Measurements from ENCODE around the gene STAT5A.
A peak's percentile ranks its signal among the peaks of the same experiment; 100 is the strongest.

The STAT5A gene

DNA sequence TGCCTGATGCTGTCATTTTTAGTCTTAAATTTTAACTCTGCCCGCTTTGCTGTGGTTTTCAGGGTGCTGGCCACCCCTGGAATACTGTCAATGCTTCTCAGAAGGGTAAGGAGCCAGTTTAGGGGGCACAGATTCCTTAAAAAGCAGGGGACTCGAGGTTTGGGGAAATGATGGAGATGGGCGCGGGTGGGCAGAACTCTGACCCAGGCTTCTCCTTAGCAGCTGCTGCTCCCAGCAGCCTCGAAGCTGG lies 23.7 kb downstream of the STAT5A start:
- DNase-seq (ENCODE audit: low spot score): no peak
- TF ChIP-seq, protein P1, sequence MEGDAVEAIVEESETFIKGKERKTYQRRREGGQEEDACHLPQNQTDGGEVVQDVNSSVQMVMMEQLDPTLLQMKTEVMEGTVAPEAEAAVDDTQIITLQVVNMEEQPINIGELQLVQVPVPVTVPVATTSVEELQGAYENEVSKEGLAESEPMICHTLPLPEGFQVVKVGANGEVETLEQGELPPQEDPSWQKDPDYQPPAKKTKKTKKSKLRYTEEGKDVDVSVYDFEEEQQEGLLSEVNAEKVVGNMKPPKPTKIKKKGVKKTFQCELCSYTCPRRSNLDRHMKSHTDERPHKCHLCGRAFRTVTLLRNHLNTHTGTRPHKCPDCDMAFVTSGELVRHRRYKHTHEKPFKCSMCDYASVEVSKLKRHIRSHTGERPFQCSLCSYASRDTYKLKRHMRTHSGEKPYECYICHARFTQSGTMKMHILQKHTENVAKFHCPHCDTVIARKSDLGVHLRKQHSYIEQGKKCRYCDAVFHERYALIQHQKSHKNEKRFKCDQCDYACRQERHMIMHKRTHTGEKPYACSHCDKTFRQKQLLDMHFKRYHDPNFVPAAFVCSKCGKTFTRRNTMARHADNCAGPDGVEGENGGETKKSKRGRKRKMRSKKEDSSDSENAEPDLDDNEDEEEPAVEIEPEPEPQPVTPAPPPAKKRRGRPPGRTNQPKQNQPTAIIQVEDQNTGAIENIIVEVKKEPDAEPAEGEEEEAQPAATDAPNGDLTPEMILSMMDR (IDR thresholded peaks at IDR 0.05; ENCODE audit: extremely low read depth, missing control alignments): no peak

DNA sequence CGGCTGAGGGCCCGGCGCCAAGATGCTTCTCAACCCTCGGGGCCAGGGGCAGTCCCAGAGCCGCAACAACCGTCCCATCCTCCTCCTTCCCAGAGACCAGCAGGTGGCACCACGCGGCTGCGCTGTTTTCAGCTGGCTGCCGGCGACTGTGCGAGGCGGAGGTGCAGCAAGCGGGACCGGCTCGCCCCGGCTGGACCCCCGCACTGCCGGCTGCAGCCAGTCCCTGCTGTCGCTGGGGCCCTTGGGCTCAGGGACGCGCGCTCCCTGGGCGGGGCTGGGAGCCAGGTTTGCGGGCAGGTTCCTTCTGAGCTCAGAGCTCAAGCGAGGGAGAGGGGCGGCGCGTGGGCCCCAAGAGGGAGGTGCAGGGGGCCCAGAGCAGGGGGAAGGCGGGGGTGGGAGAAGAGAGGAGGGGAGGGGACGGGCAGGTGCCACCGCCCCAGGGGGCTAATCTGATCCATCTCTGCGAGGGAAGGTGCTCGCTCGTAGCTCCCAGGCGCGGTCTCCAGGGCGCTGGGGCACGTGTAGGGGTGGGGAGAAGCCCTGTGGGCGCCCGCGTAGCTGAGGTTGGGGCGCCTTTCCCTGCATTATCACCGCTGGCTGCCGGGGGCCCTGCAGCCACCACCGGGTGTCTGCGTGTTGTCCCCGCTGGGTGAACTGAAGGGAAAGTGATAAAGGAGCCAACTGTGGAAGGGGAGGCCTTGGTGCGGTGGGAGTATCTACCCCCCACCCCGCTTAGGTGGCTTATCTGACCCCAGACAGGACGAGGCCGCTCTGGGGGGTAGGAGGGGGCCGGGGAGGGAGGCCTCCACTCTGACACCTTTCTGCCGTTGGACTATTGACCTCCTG lies 24.2 kb downstream of the STAT5A start:
- TF ChIP-seq, protein P1 (IDR thresholded peaks at IDR 0.05; ENCODE audit: extremely low read depth, missing control alignments): peak; percentile 72
- DNase-seq (ENCODE audit: low spot score): peak; percentile 84

DNA sequence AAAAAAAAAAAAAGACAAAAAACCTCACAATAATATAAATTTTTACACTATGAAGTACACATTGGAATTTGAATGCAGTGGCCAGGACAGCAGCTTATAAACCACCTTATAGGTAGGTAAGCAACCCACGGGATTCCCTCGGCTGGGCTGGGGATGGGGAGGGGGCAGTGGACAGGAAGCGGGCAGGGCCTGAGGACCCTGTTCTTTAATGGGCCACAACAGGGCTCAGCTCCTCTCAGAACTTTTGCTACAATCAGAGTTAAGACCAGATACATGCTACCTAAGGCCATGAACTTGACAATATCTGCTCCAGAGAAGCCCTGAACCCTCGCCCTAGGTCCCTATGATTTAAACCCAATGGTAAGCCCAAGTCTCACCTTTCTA lies 25.1 kb downstream of the STAT5A start:
- DNase-seq (ENCODE audit: low spot score): no peak
- TF ChIP-seq, protein P1 (IDR thresholded peaks at IDR 0.05; ENCODE audit: extremely low read depth, missing control alignments): no peak

DNA sequence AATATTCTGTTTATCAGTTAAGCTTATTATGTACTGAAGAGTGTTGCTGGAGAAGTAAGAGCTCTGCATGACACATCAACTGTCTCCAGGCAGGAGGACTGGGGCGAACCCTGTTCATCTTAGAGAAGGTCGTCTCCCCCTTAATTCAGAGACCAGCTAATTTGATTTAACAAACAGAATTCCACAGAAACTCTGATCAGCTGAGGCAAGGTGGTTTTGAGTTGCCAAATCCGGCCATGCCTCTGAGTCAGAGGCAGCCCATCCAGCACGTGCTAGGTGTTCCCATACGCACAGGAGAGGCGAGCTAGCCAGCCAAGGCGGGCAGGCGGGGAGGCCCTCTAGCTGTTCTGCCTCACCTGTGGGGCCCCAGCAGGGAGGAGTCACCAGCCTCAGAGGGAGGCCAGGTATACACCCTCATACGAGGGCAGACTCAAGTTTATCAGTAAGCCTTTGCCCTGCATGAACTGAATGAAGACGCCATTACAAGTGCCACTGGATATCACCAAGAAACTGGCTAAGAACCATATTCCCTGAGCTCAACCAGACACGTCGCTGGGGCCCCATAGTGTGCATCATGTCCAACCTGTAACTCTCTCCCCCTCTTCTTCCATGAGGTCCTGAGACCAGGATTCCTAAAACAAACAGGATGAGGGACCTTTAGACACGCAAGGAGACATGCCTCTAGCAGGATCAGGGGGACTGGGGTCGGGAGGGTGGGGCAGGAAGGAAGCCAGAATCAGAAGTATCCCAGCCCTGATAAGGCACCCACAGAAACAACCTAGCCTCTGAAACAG lies 25.7 kb downstream of the STAT5A start:
- no peak for DNase-seq (ENCODE audit: low spot score)
- TF ChIP-seq, protein P1 (IDR thresholded peaks at IDR 0.05; ENCODE audit: extremely low read depth, missing control alignments): no peak

DNA sequence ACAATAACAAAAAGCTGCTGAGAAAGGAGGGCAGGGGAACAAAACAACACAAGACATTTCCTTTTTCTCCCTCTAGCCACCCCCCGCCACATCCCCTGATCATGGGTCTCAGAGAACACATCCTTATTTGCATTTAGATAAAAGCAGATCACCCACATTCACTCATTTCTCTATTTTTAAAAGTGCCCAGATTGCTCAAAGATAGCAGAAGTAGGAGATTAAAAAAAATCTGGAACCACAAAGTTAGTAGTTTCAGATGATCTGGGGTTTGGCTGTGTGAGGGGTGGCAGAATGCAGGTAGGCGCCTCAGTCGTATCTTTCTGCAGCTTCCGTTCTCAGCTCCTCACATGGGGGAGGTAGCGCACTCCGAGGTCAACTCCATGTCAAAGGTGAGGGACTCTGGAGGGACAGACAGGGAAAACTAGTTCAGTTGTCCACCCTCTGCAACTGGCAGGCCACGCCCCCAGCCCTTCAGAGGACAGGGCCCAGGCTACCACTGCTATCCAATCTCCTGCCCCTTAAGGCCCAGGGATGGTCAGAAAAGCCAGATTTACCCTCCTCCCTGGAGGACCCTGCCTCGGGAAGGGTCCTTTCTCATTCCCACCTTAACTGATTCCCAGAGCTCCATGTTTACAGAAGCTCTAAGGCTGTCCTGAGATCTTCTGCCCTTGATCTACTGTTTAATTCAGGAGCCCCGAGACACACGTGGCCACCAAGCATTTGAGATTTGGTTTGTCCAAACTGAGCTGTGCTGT lies 27.3 kb downstream of the STAT5A start:
- peak; percentile 55 for DNase-seq (ENCODE audit: low spot score)
- TF ChIP-seq, protein P1 (IDR thresholded peaks at IDR 0.05; ENCODE audit: extremely low read depth, missing control alignments): no peak

DNA sequence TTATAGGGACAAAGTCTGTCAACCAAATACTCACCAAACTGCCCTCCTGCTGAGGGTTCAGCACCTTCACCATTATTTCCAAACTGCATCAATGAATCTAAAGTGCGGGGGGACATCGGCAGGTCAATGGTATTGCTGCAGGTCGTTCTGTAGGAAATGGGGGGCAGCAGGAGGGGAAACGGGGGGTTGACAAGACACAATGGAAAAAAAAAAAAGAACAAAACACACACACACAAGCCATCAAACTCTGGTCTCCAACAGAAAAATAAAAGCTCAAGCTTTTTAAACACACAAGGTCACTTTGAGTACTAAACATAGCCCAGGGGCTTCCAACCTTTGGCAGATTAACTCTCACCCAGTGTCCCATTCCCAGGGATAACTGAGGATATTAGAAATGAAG lies 28.5 kb downstream of the STAT5A start:
- no peak for DNase-seq (ENCODE audit: low spot score)
- TF ChIP-seq, protein P1 (IDR thresholded peaks at IDR 0.05; ENCODE audit: extremely low read depth, missing control alignments): no peak

Data from GM20000 (cell line).